Right lobe of liver (tissue), 4 donors: ENCODE results near the gene TSPAN33.

Experiments used
- CTCF ChIP-seq, 4 donors: fragments of 200-600 bp in 3 of 4; fragments of 450-650 bp in 1 of 4; IDR thresholded peaks; one replicate each; pipeline versions ENCODE4 v1.5.1 to v1.8.0; 2016 to 2022; ENCODE audit warnings: antibody characterized with exemption in 4 of 4, mild to moderate bottlenecking in 2 of 4
- POLR2A ChIP-seq: fragments of 450-650 bp; IDR thresholded peaks from one replicate; pipeline ENCODE4 v1.6.1; 2017; ENCODE audit warnings: antibody characterized with exemption, mild to moderate bottlenecking
- donor health status: DM: no; HTN: no; CAD: no.
- donor health status: DM: no; HTN: no; CAD: no.
- donor health status: DM: no; HTN: yes; CAD: no.

GRCh38 chr7:129188372-129188891 is 43.9 kb downstream of the TSPAN33 start, which contains the start of gene SMO:
- TF ChIP-seq CTCF (IDR thresholded peaks at IDR 0.05) (no peak), POLR2A (no peak)
